GM12878 (cell line): Measurements from ENCODE around the gene NCAPD3.

Source experiments
- ASH2L ChIP-seq: fragments of 300-600, 200-600 bp; sonication (generic); IDR thresholded peaks from 2 replicates; pipeline ENCODE4 v1.6.1; 2017; ENCODE audit warnings: low read depth, mild to moderate bottlenecking, borderline replicate concordance
- CTCF ChIP-seq, 3 experiments: IDR thresholded peaks in 2 of 3; conservative IDR thresholded peaks in 1 of 3; 2 replicates each; pipeline ENCODE4 v1.5.1; 2011; ENCODE audit warnings: low read depth in 3 of 3, low read length in 3 of 3, mild to moderate bottlenecking in 3 of 3, control low read depth in 2 of 3, moderate library complexity in 2 of 3, inconsistent platforms in 1 of 3, mixed read lengths in 1 of 3; ENCODE audit not compliant: control insufficient read depth in 2 of 3, insufficient read depth in 1 of 3; ENCODE audit errors: extremely low read depth in 1 of 3
- ETV6 ChIP-seq, 2 experiments: fragments of 450-650 bp in 1 of 2; IDR thresholded peaks in 1 of 2; conservative IDR thresholded peaks in 1 of 2; 2 replicates each; pipeline ENCODE4 v1.6.1; 2014; ENCODE audit warnings: antibody characterized with exemption in 1 of 2, borderline replicate concordance in 1 of 2, low read depth in 1 of 2, mild to moderate bottlenecking in 1 of 2, moderate library complexity in 1 of 2
- RB1 ChIP-seq: fragments of 450-650 bp; formaldehyde crosslinking; IDR thresholded peaks from 2 replicates; pipeline ENCODE4 v1.6.1; 2017; ENCODE audit warnings: mild to moderate bottlenecking, borderline replicate concordance
- RFX5 ChIP-seq: IDR thresholded peaks from 2 replicates; pipeline ENCODE4 v1.6.1; 2011; ENCODE audit warnings: low read depth, low read length, improper control_type of control experiment
- YY1 ChIP-seq: IDR thresholded peaks from 2 replicates; pipeline ENCODE4 v1.6.1; 2011; ENCODE audit warnings: low read depth, mild to moderate bottlenecking, low read length
- TF ChIP-seq, protein P1 (sequence below): IDR thresholded peaks from 2 replicates; pipeline ENCODE4 v1.6.1; 2012; ENCODE audit warnings: mild to moderate bottlenecking, low read depth, low read length
- TF ChIP-seq, protein P2 (sequence below): IDR thresholded peaks from 2 replicates; pipeline ENCODE4 v1.6.1; 2012; ENCODE audit warnings: low read depth, low read length, improper control_type of control experiment

GRCh38 chr11:134154441-134154840 is 69.3 kb downstream of the NCAPD3 start:
- TF ChIP-seq, protein P1, sequence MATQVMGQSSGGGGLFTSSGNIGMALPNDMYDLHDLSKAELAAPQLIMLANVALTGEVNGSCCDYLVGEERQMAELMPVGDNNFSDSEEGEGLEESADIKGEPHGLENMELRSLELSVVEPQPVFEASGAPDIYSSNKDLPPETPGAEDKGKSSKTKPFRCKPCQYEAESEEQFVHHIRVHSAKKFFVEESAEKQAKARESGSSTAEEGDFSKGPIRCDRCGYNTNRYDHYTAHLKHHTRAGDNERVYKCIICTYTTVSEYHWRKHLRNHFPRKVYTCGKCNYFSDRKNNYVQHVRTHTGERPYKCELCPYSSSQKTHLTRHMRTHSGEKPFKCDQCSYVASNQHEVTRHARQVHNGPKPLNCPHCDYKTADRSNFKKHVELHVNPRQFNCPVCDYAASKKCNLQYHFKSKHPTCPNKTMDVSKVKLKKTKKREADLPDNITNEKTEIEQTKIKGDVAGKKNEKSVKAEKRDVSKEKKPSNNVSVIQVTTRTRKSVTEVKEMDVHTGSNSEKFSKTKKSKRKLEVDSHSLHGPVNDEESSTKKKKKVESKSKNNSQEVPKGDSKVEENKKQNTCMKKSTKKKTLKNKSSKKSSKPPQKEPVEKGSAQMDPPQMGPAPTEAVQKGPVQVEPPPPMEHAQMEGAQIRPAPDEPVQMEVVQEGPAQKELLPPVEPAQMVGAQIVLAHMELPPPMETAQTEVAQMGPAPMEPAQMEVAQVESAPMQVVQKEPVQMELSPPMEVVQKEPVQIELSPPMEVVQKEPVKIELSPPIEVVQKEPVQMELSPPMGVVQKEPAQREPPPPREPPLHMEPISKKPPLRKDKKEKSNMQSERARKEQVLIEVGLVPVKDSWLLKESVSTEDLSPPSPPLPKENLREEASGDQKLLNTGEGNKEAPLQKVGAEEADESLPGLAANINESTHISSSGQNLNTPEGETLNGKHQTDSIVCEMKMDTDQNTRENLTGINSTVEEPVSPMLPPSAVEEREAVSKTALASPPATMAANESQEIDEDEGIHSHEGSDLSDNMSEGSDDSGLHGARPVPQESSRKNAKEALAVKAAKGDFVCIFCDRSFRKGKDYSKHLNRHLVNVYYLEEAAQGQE = no peak
- TF ChIP-seq RB1 = no peak
- no peak for TF ChIP-seq ETV6 (conservative IDR thresholded peaks at IDR 0.05 in 1 of 2, IDR thresholded peaks at IDR 0.05 in 1 of 2; ENCODE audit: borderline replicate concordance in 1 of 2, low read depth in 1 of 2)
- TF ChIP-seq, protein P2, sequence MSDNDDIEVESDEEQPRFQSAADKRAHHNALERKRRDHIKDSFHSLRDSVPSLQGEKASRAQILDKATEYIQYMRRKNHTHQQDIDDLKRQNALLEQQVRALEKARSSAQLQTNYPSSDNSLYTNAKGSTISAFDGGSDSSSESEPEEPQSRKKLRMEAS = no peak
- TF ChIP-seq ASH2L = no peak
- no peak for TF ChIP-seq CTCF (IDR thresholded peaks at IDR 0.05 in 2 of 3, conservative IDR thresholded peaks at IDR 0.05 in 1 of 3; ENCODE audit: control insufficient read depth in 2 of 3, extremely low read depth in 1 of 3, insufficient read depth in 1 of 3, low read depth in 3 of 3, low read length in 3 of 3)
- no peak for TF ChIP-seq YY1
- no peak for TF ChIP-seq RFX5
